IMR-90 (cell line): ENCODE results near the gene MADD. TPM values are rescaled to one million over a fixed set of nuclear protein-coding genes. Genes with fewer than 3 reads are reported as not detected.

Source experiments
- ATAC-seq: fragments of 200-7000 bp; cut with Tn5 transposase; 2 replicates; pipeline ENCODE4 v1.9.1; 2020; ENCODE audit warnings: low read depth, mild to moderate bottlenecking, moderate library complexity
- BruUV-seq: library from RNA; stranded (reverse); fragments of 400-500 nt; replicated peaks from 2 replicates; lab custom pipeline; 2021; lab: Mats Ljungman, UMichigan
- CTCF ChIA-PET: fragments of 300-600 bp; formaldehyde crosslinking; extraction: SDS; loops from one replicate; lab custom pipeline; 2021; ENCODE audit warnings: antibody characterized with exemption; lab: Yijun Ruan, JAX
- POLR2A ChIA-PET: fragments of 300-600 bp; sonication (Branson Sonifier 250); formaldehyde crosslinking; loops from one replicate; lab custom pipeline; 2022; ENCODE audit warnings: antibody characterized with exemption; ENCODE audit not compliant: unreplicated experiment; lab: Charles Lee
- DNase-seq: peaks from one replicate; pipeline ENCODE4 v3.0.0; 2013
- H2AFZ ChIP-seq: replicated peaks from 2 replicates; pipeline ENCODE3; 2013; ENCODE audit warnings: low read length, mild to moderate bottlenecking; ENCODE audit not compliant: poor library complexity
- H2AK5ac ChIP-seq: 2 replicates; pipeline ENCODE4 v1.6.1; 2013; ENCODE audit warnings: low read depth, low read length, inconsistent platforms
- H2AK9ac ChIP-seq: replicated peaks from 2 replicates; pipeline ENCODE3; 2013; ENCODE audit warnings: mild to moderate bottlenecking, low read depth, low read length, moderate library complexity; ENCODE audit not compliant: poor library complexity
- H2BK120ac ChIP-seq: 2 replicates; pipeline ENCODE4 v1.6.1; 2013; ENCODE audit warnings: low read depth, low read length, inconsistent platforms
- H2BK15ac ChIP-seq: 3 replicates; pipeline ENCODE4 v1.6.1; 2013; ENCODE audit warnings: low read depth, low read length, inconsistent platforms
- H2BK20ac ChIP-seq: 2 replicates; pipeline ENCODE4 v1.6.1; 2013; ENCODE audit warnings: low read depth, mild to moderate bottlenecking, inconsistent platforms, low read length, moderate library complexity
- H2BK5ac ChIP-seq: 2 replicates; pipeline ENCODE4 v1.6.1; 2013; ENCODE audit warnings: mild to moderate bottlenecking, low read depth, low read length, inconsistent platforms; ENCODE audit not compliant: poor library complexity, severe bottlenecking
- H3K14ac ChIP-seq: replicated peaks from 2 replicates; pipeline ENCODE4 v1.6.1; 2013; ENCODE audit warnings: low read depth, low read length, inconsistent platforms
- H3K18ac ChIP-seq: 2 replicates; pipeline ENCODE4 v1.6.1; 2013; ENCODE audit warnings: low read depth, low read length, control low read depth
- H3K23ac ChIP-seq: 2 replicates; pipeline ENCODE4 v1.6.1; 2013; ENCODE audit warnings: low read depth, low read length, inconsistent platforms
- H3K27ac ChIP-seq: 2 replicates; pipeline ENCODE4 v1.5.1; 2013; ENCODE audit warnings: mild to moderate bottlenecking, control low read depth, low read length; ENCODE audit not compliant: insufficient read depth
- H3K27me3 ChIP-seq: 2 replicates; pipeline ENCODE4 v1.6.1; 2013; ENCODE audit warnings: low read length; ENCODE audit not compliant: control insufficient read depth, insufficient read depth
- H3K36me3 ChIP-seq: 2 replicates; pipeline ENCODE4 v1.6.1; 2013; ENCODE audit warnings: low read length, mixed read lengths; ENCODE audit not compliant: control insufficient read depth, insufficient read depth
- H3K4ac ChIP-seq: 2 replicates; pipeline ENCODE4 v1.6.1; 2013; ENCODE audit warnings: low read depth, low read length, inconsistent platforms
- H3K4me1 ChIP-seq: 2 replicates; pipeline ENCODE4 v1.6.1; 2013; ENCODE audit warnings: low read length, mixed read lengths; ENCODE audit not compliant: control insufficient read depth, insufficient read depth
- H3K4me2 ChIP-seq: 2 replicates; pipeline ENCODE4 v1.6.1; 2013; ENCODE audit warnings: low read depth, mild to moderate bottlenecking, control low read depth, low read length, moderate library complexity
- H3K4me3 ChIP-seq: 2 replicates; pipeline ENCODE4 v1.5.1; 2013; ENCODE audit warnings: low read depth, mild to moderate bottlenecking, control low read depth, low read length, moderate library complexity; ENCODE audit not compliant: insufficient read depth
- H3K56ac ChIP-seq: 2 replicates; pipeline ENCODE4 v1.6.1; 2013; ENCODE audit warnings: low read length, inconsistent platforms; ENCODE audit not compliant: insufficient read depth; ENCODE audit errors: extremely low read depth
- H3K79me1 ChIP-seq, 2 experiments: 2 replicates each; pipeline ENCODE4 v1.6.1; 2013; ENCODE audit warnings: low read length in 2 of 2, inconsistent platforms in 1 of 2, low read depth in 1 of 2
- H3K9ac ChIP-seq: 2 replicates; pipeline ENCODE4 v1.6.1; 2013; ENCODE audit warnings: low read depth, low read length, control low read depth
- H3K9me1 ChIP-seq: 2 replicates; pipeline ENCODE4 v1.6.1; 2013; ENCODE audit warnings: low read length, inconsistent platforms; ENCODE audit not compliant: insufficient read depth
- H3K9me3 ChIP-seq: 2 replicates; pipeline ENCODE4 v1.6.1; 2013; ENCODE audit warnings: low read length; ENCODE audit not compliant: control insufficient read depth, insufficient read depth
- H4K20me1 ChIP-seq: 2 replicates; pipeline ENCODE4 v1.6.1; 2013; ENCODE audit warnings: low read length, inconsistent platforms; ENCODE audit not compliant: insufficient read depth
- H4K5ac ChIP-seq: 2 replicates; pipeline ENCODE4 v1.6.1; 2013; ENCODE audit warnings: mild to moderate bottlenecking, low read depth, low read length, control low read depth
- H4K8ac ChIP-seq, 2 experiments: 2 replicates each; pipeline ENCODE4 v1.6.1; 2013; ENCODE audit warnings: low read depth in 2 of 2, low read length in 2 of 2, control low read depth in 1 of 2, inconsistent platforms in 1 of 2
- H4K91ac ChIP-seq: 2 replicates; pipeline ENCODE4 v1.6.1; 2013; ENCODE audit warnings: low read depth, low read length, inconsistent platforms; ENCODE audit not compliant: insufficient read depth
- CEBPB ChIP-seq: IDR thresholded peaks from 2 replicates; pipeline ENCODE4 v1.6.1; 2012; ENCODE audit warnings: low read depth, low read length, improper control_type of control experiment
- FOS ChIP-seq: fragments of 150-350 bp; IDR thresholded peaks from 2 replicates; pipeline ENCODE4 v1.6.1; 2016; ENCODE audit warnings: low read depth, low read length
- MAFK ChIP-seq: IDR thresholded peaks from 2 replicates; pipeline ENCODE4 v1.6.1; 2012; ENCODE audit warnings: low read depth, low read length, improper control_type of control experiment
- MAZ ChIP-seq: IDR thresholded peaks from 2 replicates; pipeline ENCODE4 v1.6.1; 2012; ENCODE audit warnings: low read depth, mild to moderate bottlenecking, low read length, improper control_type of control experiment, moderate library complexity, borderline replicate concordance
- MXI1 ChIP-seq: IDR thresholded peaks from 2 replicates; pipeline ENCODE4 v1.6.1; 2012; ENCODE audit warnings: low read depth, mild to moderate bottlenecking, low read length, moderate library complexity, borderline replicate concordance
- NFE2L2 ChIP-seq: fragments of 150-350 bp; IDR thresholded peaks from 2 replicates; pipeline ENCODE4 v1.6.1; 2016; ENCODE audit warnings: low read depth, mild to moderate bottlenecking, low read length
- RAD21 ChIP-seq: IDR thresholded peaks from 2 replicates; pipeline ENCODE4 v1.6.1; 2012; ENCODE audit warnings: low read length, improper control_type of control experiment
- RCOR1 ChIP-seq: IDR thresholded peaks from 2 replicates; pipeline ENCODE4 v1.6.1; 2012; ENCODE audit warnings: mild to moderate bottlenecking, low read length, improper control_type of control experiment; ENCODE audit not compliant: insufficient replicate concordance
- SMC3 ChIP-seq: fragments of 150-350 bp; IDR thresholded peaks from 2 replicates; pipeline ENCODE4 v1.6.1; 2016; ENCODE audit warnings: low read depth, mild to moderate bottlenecking, antibody characterized with exemption, low read length, moderate library complexity
- WGBS, 2 experiments: methylation state at CpG; one replicate each; pipeline versions ENCODE4 v1.1.5 to v1.1.7; 2013; ENCODE audit warnings: missing lambda C conversion rate in 2 of 2; ENCODE audit not compliant: insufficient read length in 1 of 2; ENCODE audit errors: extremely low coverage in 2 of 2; 5-methylcytosine and 5-hydroxymethylcytosine counted together
- dilution Hi-C: fragments of 300-500 bp; cut with HindIII; formaldehyde crosslinking; loops from one replicate; pipeline ENCODE4 v1.14.3; 2018; ENCODE audit warnings: low sequenced_read_pairs; ENCODE audit not compliant: unreplicated experiment
- in situ Hi-C: fragments of 300-500 bp; cut with MboI; formaldehyde crosslinking; loops from 3 replicates; pipeline ENCODE4 v1.14.3; 2019; ENCODE audit warnings: low sequenced_read_pairs, inconsistent platforms, mixed read lengths
- intact Hi-C: fragments of 100-400 bp; cut with micrococcal nuclease; formaldehyde crosslinking; loops from 2 replicates; pipeline ENCODE4 v1.10.0; 2022
- polyA plus RNA-seq, 3 experiments: library from polyadenylated mRNA; depleted of rRNA; stranded (reverse); fragments of >200 nt; gene quantifications; 2 replicates each; pipeline ENCODE4 v1.2.3, GENCODE V29; 2012; ENCODE audit warnings: low replicate concordance in 1 of 3
- total RNA-seq: library from RNA; depleted of rRNA; stranded (reverse); fragments of >200 nt; gene quantifications from 2 replicates; pipeline ENCODE4 v1.2.3, GENCODE V29; 2012
- TF ChIP-seq, protein P1 (sequence below): fragments of 150-350 bp; IDR thresholded peaks from 2 replicates; pipeline ENCODE4 v1.6.1; 2017; ENCODE audit warnings: mild to moderate bottlenecking, antibody characterized with exemption, low read length, low read depth
- TF ChIP-seq, protein P2 (sequence below): fragments of 150-350 bp; IDR thresholded peaks from 2 replicates; pipeline ENCODE4 v1.6.1; 2016; ENCODE audit warnings: low read depth, mild to moderate bottlenecking, low read length, moderate library complexity, borderline replicate concordance

The MADD gene
- total and polyA plus RNA-seq, 2 of the 4 experiments (the other 2 are of a cell fraction): 13.3 to 16.4 TPM

DNA sequence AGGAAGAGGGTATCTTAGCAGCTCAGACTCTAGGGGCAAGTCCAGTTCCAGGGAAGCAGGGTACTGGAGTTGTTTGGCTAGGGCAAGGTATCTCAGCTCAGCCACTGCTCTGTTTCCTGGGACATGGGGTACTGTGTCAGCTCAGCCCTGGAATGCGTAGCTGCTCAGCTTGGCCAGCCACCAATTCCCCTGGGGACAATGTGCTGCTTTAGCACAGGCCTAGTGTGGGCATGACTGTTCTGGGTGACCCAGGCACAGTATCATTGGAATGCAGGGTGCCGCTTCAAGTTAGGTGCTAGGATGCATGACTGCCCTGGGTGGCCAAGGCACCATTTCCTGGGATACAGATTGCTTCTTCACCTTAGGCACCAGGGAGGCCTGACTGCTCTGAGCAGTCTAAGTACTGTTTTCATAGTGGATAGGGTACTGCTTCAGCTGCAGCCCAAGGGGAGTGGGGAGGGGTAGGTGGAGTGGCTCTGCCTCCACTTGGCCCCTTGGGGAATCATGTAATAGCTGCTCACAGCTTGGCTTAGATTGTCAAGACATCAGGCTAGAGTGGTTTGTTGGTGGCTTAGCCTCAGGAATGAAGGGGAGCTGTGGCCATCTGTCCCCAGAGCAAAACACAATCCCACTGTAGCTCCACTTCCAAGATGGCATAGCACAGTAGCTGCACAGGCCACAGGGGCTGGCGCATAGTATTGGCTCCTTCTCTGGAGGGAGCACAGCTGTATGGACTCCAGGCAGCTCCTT, 36.0 kb downstream of the MADD start:
- 90% methylated on average over 2 of the region's 3 CpGs; no CpG with 5 or more reads in 1 of the 2 experiments for WGBS, 2 experiments
- no peaks in the 10 kb centered on the region for H4K20me1 ChIP-seq
- H2AK9ac ChIP-seq: no peak overlapping the region
- H4K8ac ChIP-seq: no peak overlapping the region
- intact Hi-C loops (loop anchor here (5.0 kb wide), 1 partner anchor 34 kb away; the partner anchor contains the start of gene MADD), in situ Hi-C loops (no loop called here), dilution Hi-C loops (no loop called here)
- H4K5ac ChIP-seq: no peak overlapping the region
- no peak overlapping the region for H2BK120ac ChIP-seq
- no peak overlapping the region for H3K4me2 ChIP-seq
- no TSS peak for BruUV-seq
- POLR2A ChIA-PET: no interaction called here
- H3K27ac ChIP-seq: no peak overlapping the region
- H2BK15ac ChIP-seq: no peak overlapping the region
- no peak overlapping the region for H2BK20ac ChIP-seq
- no peak overlapping the region for H3K4me3 ChIP-seq
- no peak overlapping the region for H2AFZ ChIP-seq
- no peak overlapping the region for H3K23ac ChIP-seq
- no peak overlapping the region for H3K18ac ChIP-seq
- H2AK5ac ChIP-seq: no peak overlapping the region
- H3K4me1 ChIP-seq: no peaks in the 10 kb centered on the region
- H3K9ac ChIP-seq: no peak overlapping the region
- DNase-seq (no peak), ATAC-seq (peak; percentile 27)
- no peak overlapping the region for H4K91ac ChIP-seq
- no peak overlapping the region for H3K14ac ChIP-seq
- no peak overlapping the region for H3K4ac ChIP-seq
- CTCF ChIA-PET: interaction anchor here (0.6 kb wide), 1 partner anchor 12 kb away, joined by 5 read pairs; no protein-coding TSS in a partner anchor
- peaks cover 0 to 12% of the 10 kb centered on the region in 2 experiments; a peak in 2 of 4 replicates for H3K79me1 ChIP-seq
- H3K9me3 ChIP-seq: no peaks in the 10 kb centered on the region
- peaks cover 32% of the 10 kb centered on the region for H3K36me3 ChIP-seq
- no peaks in the 10 kb centered on the region for H3K27me3 ChIP-seq
- no peak overlapping the region for H2BK5ac ChIP-seq
- H3K9me1 ChIP-seq: peaks cover 13% of the 10 kb centered on the region; the same call in 1 of the 2 replicates
- H3K56ac ChIP-seq: no peak overlapping the region
- no peak for TF ChIP-seq CEBPB
- TF ChIP-seq MAZ: no peak
- no peak for TF ChIP-seq NFE2L2
- TF ChIP-seq, protein P1, sequence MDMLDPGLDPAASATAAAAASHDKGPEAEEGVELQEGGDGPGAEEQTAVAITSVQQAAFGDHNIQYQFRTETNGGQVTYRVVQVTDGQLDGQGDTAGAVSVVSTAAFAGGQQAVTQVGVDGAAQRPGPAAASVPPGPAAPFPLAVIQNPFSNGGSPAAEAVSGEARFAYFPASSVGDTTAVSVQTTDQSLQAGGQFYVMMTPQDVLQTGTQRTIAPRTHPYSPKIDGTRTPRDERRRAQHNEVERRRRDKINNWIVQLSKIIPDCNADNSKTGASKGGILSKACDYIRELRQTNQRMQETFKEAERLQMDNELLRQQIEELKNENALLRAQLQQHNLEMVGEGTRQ: no peak
- no peak for TF ChIP-seq MXI1
- TF ChIP-seq SMC3: no peak
- TF ChIP-seq, protein P2, sequence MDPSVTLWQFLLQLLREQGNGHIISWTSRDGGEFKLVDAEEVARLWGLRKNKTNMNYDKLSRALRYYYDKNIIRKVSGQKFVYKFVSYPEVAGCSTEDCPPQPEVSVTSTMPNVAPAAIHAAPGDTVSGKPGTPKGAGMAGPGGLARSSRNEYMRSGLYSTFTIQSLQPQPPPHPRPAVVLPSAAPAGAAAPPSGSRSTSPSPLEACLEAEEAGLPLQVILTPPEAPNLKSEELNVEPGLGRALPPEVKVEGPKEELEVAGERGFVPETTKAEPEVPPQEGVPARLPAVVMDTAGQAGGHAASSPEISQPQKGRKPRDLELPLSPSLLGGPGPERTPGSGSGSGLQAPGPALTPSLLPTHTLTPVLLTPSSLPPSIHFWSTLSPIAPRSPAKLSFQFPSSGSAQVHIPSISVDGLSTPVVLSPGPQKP: no peak
- no peak for TF ChIP-seq RCOR1
- no peak for TF ChIP-seq RAD21
- TF ChIP-seq FOS: no peak
- no peak for TF ChIP-seq MAFK
